HG03342 (cell line): Measurements from ENCODE around the gene KRTAP4-7.
"Not testable (repeated sequence)": the region's sequence is repeated elsewhere in the genome, so short reads cannot be mapped to it uniquely, and the experiment has no call there.

Source experiments
- ATAC-seq: cut with Tn5 transposase; IDR thresholded peaks from one replicate; pipeline ENCODE4 v1.9.1; 2021; ENCODE audit warnings: mild to moderate bottlenecking, moderate library complexity; ENCODE audit not compliant: unreplicated experiment

KRTAP4-7 gene

GRCh38 chr17:41084100-41084856 lies at the start of gene KRTAP4-7:
TSS of gene KRTAP4-7 (plus strand) at chr17:41084150. CDS start at chr17:41084207, 57 bp downstream.
- not testable (repeated sequence) for ATAC-seq

DNA sequence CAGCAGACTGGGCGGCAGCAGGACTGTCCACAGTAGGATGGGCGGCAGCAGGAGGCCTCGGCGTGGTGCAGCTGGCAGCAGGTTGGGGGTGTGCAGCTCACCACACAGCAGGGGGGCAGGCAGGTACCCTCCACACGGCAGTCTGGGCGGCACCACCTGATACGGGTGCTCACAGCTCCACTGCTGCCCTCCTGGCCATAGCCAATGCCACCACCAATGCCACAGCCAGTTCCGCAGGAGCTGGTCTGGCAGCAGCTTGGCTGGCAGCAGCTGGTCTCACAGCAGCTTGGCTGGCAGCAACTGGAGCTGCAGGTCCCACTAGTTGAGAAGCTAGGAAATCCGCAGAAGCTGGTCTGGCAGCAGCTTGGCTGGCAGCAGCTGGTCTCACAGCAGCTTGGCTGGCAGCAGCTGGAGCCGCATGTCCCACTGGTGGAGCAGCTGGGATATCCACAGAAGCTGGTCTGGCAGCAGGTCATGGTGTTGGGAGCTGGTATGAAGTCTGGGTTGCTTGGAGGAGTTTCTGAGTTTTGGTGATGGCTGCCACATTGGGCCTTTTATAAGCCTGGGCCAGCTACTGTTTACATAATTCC lies 49.5 kb upstream of the KRTAP4-7 start, which contains the start of gene KRTAP1-3:
Gene KRTAP1-3, minus strand, starts transcription at position 529 of the 590 bp plus-strand sequence. Its CDS starts 53 bp downstream, at position 476.
- not testable (repeated sequence) for ATAC-seq

DNA sequence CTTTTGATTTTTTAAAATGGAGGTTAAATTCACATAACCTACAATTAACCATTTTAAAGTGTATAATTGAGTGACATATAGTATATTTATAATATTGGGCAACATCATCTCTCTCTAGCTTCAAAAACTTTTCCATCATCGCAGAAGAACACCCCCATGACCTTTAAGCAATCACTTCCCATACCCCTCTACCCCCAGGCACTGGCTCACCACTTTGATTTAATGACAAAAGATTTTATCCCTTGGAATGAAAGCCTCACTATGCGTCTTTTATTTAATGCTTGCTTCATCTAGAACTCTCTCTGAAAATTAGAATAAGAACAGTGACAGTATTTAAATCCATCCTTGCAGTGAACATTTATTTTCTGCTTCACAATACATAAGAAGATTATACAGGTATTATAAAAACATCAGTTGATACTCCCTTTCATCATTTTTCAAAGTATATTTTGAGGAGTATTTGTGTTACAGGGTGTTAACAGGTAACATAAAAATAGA lies 46.0 kb upstream of the KRTAP4-7 start:
- no peak for ATAC-seq

DNA sequence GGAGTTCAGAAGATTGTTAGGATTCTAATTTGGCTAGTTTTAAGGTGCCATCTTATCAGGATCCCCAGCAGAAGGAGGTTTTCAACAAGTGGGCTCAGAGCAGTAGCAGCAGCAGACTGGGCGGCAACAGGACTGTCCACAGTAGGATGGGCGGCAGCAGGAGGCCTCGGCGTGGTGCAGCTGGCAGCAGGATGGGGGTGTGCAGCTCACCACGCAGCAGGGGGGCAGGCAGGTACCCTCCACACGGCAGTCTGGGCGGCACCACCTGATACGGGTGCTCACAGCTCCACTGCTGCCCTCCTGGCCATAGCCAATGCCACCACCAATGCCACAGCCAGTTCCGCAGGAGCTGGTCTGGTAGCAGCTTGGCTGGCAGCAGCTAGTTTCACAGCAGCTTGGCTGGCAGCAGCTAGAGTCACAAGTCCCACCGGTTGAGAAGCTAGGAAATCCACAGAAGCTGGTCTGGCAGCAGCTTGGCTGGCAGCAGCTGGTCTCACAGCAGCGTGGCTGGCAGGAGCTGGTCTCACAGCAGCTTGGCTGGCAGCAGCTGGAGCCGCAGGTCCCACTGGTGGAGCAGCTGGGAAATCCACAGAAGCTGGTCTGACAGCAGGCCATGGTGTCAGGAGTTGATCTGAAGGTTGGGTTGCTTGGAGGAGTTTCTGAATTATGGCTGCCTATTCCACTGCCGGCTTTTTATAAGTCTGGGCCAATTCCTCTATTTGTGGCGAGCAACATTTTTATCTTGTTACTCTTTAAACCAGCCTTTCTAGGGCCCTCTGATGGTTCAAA lies 43.0 kb upstream of the KRTAP4-7 start, which contains the start of gene KRTAP1-1:
Gene KRTAP1-1, minus strand, starts transcription at position 668 of the 789 bp plus-strand sequence. Its CDS starts 53 bp downstream, at position 615.
- ATAC-seq: not testable (repeated sequence)

DNA sequence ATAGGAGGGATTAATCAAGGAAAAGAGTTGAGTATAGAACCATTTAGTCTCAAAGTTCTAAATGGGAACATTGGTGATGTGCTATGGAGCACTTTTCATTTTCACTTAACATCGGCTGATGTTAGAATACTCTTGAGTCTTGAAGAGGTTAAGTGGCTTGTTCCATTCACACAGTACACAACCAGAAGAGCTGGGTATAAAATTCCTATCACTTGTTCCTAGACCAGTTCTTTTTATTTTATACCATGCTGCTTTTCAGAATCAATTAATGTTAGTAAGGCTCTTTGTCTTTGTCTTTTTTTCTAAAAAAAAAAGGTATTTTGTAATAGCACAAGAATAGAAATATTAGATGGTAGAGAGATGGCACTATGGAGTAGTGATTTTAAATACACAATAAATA lies 41.0 kb upstream of the KRTAP4-7 start:
- ATAC-seq: no peak

- ATAC-seq: not testable (repeated sequence)
Observed at GRCh38 chr17:41046735-41047465, 37.0 kb upstream of the KRTAP4-7 start, which contains the start of gene KRTAP2-1. TSS of gene KRTAP2-1 (minus strand) at chr17:41047316. CDS start at chr17:41047267, 49 bp downstream.

DNA sequence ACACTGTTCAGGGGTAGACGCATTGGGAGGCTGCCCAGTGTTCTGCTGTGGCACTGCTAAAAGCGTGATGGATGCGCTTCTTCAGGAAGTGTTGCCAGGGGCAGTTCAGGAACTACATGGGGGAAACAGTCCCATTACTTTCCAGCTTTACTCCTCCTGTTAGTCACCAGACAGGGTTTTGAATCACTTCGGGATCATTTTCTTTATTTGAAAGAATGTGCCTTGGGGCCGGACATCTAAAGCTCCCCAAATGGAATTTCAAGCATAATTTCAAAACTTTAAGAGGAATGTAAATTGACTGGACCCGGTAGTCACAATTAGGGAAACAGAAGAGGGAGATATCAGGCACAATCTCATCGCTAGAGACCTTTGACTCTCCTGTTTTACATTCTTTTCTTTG lies 35.5 kb upstream of the KRTAP4-7 start:
- ATAC-seq: no peak

- ATAC-seq: no peak
Observed at GRCh38 chr17:41049110-41049509, 34.8 kb upstream of the KRTAP4-7 start.

- no peak for ATAC-seq
Observed at GRCh38 chr17:41052566-41052965, 31.4 kb upstream of the KRTAP4-7 start.

- ATAC-seq: no peak
Observed at GRCh38 chr17:41054025-41054424, 29.9 kb upstream of the KRTAP4-7 start.

GRCh38 chr17:41054556-41054955 lies 29.4 kb upstream of the KRTAP4-7 start:
- ATAC-seq: not testable (repeated sequence)

- ATAC-seq: not testable (repeated sequence)
Observed at GRCh38 chr17:41055130-41055529, 28.8 kb upstream of the KRTAP4-7 start, which contains the start of gene KRTAP2-2. TSS of gene KRTAP2-2 (minus strand) at chr17:41055230. CDS start at chr17:41055211, 19 bp downstream.

- no peak for ATAC-seq
Observed at GRCh38 chr17:41057547-41057946, 26.4 kb upstream of the KRTAP4-7 start.

GRCh38 chr17:41058741-41059140 lies 25.2 kb upstream of the KRTAP4-7 start:
- no peak for ATAC-seq

GRCh38 chr17:41059276-41060051 lies 24.5 kb upstream of the KRTAP4-7 start:
- ATAC-seq: not testable (repeated sequence)

- no peak for ATAC-seq
Observed at GRCh38 chr17:41060052-41060604, 23.8 kb upstream of the KRTAP4-7 start, which contains the start of gene KRTAP2-3. TSS of gene KRTAP2-3 (minus strand) at chr17:41060114. CDS start at chr17:41060050, 64 bp downstream.

DNA sequence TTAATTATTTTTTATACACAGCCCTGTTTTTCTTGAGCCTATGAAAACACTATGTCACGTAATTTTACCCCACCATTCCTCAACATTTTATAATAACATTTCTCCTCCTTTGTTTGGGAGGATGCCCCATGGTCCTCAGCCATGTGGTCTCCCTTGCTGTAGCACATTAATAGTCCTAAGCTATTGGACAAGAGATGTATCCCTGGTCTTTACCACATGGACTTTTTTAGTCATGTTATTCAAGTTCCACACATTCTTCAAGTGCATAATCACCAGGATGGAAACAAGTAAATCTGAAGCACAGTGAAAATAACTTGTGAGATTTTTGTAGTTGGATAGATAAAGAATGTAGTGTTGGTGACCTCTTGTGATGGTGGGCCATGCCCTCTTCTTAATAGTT lies 22.0 kb upstream of the KRTAP4-7 start:
- no peak for ATAC-seq

GRCh38 chr17:41063449-41063848 lies 20.5 kb upstream of the KRTAP4-7 start:
- no peak for ATAC-seq

- no peak for ATAC-seq
Observed at GRCh38 chr17:41064301-41064700, 19.6 kb upstream of the KRTAP4-7 start.
